Testis (tissue), 3 donors: ENCODE data around the gene MCAT. TPM values are rescaled to one million over a fixed set of nuclear protein-coding genes. Genes with fewer than 3 reads are reported as not detected.
"Not testable (repeated sequence)": the region's sequence is repeated elsewhere in the genome, so short reads cannot be mapped to it uniquely, and the experiment has no call there.

Source experiments
- DNase-seq: peaks from one replicate; pipeline ENCODE4 v3.0.0-alpha.2; 2019
- H3K27ac ChIP-seq, 2 donors: fragments of 200-600 bp; sonication (generic); one replicate each; pipeline ENCODE4 v1.5.1; 2019
- H3K27me3 ChIP-seq: fragments of 200-600 bp; sonication (generic); one replicate; pipeline ENCODE4 v1.5.1; 2019
- H3K36me3 ChIP-seq: fragments of 200-600 bp; sonication (generic); one replicate; pipeline ENCODE4 v1.5.1; 2017; ENCODE audit warnings: low read depth; ENCODE audit errors: missing control alignments
- H3K4me1 ChIP-seq: fragments of 200-600 bp; sonication (generic); one replicate; pipeline ENCODE4 v1.5.1; 2019
- H3K4me3 ChIP-seq, 2 donors: fragments of 200-600 bp; sonication (generic); one replicate each; pipeline ENCODE4 v1.5.1; 2017 to 2019
- H3K9me3 ChIP-seq: fragments of 200-600 bp; sonication (generic); one replicate; pipeline ENCODE4 v1.5.1; 2017
- CTCF ChIP-seq, 3 experiments: fragments of 450-650 bp in 2 of 3; fragments of 200-600 bp in 1 of 3; sonication (generic) in 1 of 3; IDR thresholded peaks; one replicate each; pipeline ENCODE4 v1.5.1; 2016 to 2019; ENCODE audit warnings: antibody characterized with exemption in 3 of 3, mild to moderate bottlenecking in 2 of 3, moderate library complexity in 1 of 3
- POLR2A ChIP-seq: fragments of 450-650 bp; IDR thresholded peaks from one replicate; pipeline ENCODE4 v1.6.1; 2017; ENCODE audit warnings: antibody characterized with exemption, mild to moderate bottlenecking, moderate library complexity
- WGBS, 2 donors: methylation state at CpG; one replicate each; pipeline ENCODE4 v1.1.5; 2018; 5-methylcytosine and 5-hydroxymethylcytosine counted together
- intact Hi-C: fragments of 100-400 bp; cut with DNase I; formaldehyde crosslinking; loops from one replicate; pipeline ENCODE4 v1.15.1; 2023; ENCODE audit warnings: low total_unique reads
- polyA plus RNA-seq: library from polyadenylated mRNA; stranded (reverse); fragments of 350-450 nt; fragmentation: Illumina TruSeq; extraction: RNeasy Lipid Tissue Mini Kit (QIAGEN cat#74804); gene quantifications from one replicate; pipeline ENCODE4 v1.2.3, GENCODE V29; 2014; ENCODE audit warnings: low read depth, low replicate concordance; ENCODE audit not compliant: insufficient read depth
- total RNA-seq, 2 donors: library from RNA; depleted of rRNA; stranded (reverse); fragments of >200 nt; gene quantifications; one replicate each; pipeline ENCODE4 v1.2.3, GENCODE V29; 2016

MCAT gene
- total and polyA plus RNA-seq, 3 donors from 2014 or later, result 25.4 to 46.5 (median 43.1) TPM

DNA sequence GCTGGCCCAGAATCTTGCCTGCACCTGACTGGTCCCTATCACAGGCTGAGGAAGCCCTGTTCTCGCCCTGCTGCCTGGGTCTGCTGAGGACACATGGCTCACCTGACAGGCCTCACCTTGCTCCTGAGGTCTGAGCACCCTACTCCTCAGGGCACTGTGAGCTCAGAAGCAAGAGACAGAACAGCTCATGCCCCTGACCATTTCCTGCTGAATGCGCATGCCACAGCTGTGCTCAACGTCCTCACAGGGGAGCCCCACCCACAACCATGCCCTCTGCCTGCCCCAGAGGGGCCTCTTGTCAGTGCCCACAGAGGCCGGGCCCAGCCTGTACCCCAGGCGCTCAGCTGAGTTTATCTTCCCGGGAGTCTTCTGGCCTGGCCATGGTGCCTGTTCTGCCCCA lies 5.4 kb upstream of the MCAT start:
- Histone ChIP-seq H3K27ac (no peak overlapping the region), H3K4me3 (no peak overlapping the region), H3K36me3 (no peaks in the 10 kb centered on the region), H3K27me3 (no peaks in the 10 kb centered on the region), H3K9me3 (no peaks in the 10 kb centered on the region), H3K4me1 (peaks cover 13% of the 10 kb centered on the region)
- no peak for DNase-seq
- intact Hi-C loops, result no loop called here
- WGBS, 2 donors, result 59 to 64% methylated on average over 4 to 6 of the region's 6 CpGs
- TF ChIP-seq POLR2A (no peak), CTCF (IDR thresholded peaks at IDR 0.05) (no peak)

DNA sequence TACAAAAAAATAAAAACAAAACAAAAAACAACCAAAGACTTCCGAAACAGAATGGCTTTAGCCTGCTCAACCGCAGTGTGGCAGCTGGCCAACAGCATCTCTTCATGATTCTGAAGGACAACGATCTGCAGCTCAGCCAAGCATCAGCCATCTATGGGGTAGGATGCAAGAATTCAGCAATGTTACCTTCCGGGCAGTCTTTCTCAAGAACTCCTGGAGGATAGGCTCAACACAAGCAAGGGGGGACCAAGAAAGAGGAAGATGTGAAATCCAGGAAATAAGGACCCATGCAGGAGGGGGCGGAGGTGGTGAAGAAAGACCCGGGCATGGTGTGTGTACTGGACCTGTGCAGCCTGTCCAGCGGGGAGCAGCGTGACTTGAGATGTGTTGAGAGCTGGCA lies 4.6 kb upstream of the MCAT start:
- 63 to 70% methylated on average over 8 of the region's 8 CpGs for WGBS, 2 donors
- H3K4me1 ChIP-seq, result peaks cover 13% of the 10 kb centered on the region
- no peaks in the 10 kb centered on the region for H3K36me3 ChIP-seq
- H3K4me3 ChIP-seq, result no peak overlapping the region
- H3K27ac ChIP-seq, result no peak overlapping the region
- no peak for DNase-seq
- TF ChIP-seq POLR2A (no peak), CTCF (IDR thresholded peaks at IDR 0.05) (no peak)
- no peaks in the 10 kb centered on the region for H3K9me3 ChIP-seq
- H3K27me3 ChIP-seq, result no peaks in the 10 kb centered on the region
- intact Hi-C loops, result no loop called here

- H3K27me3 ChIP-seq, intact Hi-C loops, DNase-seq, H3K36me3 ChIP-seq, H3K27ac ChIP-seq, H3K4me3 ChIP-seq, H3K9me3 ChIP-seq: not testable (repeated sequence)
- WGBS, 2 donors, result 86 to 89% methylated on average over 15 of the region's 15 CpGs
- H3K4me1 ChIP-seq, result peaks cover 15% of the 10 kb centered on the region
Observed at GRCh38 chr22:43146332-43146731, 3.1 kb upstream of the MCAT start.

DNA sequence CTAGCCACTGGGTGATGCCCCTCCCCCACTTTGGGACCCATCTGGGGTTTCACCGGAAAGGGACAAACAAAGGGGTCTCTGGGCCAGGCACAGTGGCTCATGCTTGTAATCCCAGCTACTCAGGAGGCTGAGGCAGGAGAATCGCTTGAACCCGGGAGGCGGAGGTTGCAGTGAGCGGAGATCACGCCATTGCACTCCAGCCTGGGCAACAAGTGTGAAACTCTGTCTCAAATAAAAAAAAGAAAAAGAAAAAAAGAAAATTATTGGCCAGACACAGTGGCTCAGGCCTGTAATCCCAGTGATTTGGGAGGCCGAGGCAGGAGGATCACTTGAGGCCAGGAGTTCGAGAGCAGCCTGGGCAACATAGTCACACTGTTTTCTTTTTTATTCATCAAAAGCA lies 2.2 kb upstream of the MCAT start:
- H3K4me1 ChIP-seq, result peaks cover 12% of the 10 kb centered on the region
- H3K4me3 ChIP-seq, H3K27me3 ChIP-seq, H3K9me3 ChIP-seq, DNase-seq, H3K36me3 ChIP-seq, intact Hi-C loops, H3K27ac ChIP-seq: not testable (repeated sequence)
- 95% methylated on average over 8 of the region's 8 CpGs for whole genome bisulfite sequencing, 2 donors

DNA sequence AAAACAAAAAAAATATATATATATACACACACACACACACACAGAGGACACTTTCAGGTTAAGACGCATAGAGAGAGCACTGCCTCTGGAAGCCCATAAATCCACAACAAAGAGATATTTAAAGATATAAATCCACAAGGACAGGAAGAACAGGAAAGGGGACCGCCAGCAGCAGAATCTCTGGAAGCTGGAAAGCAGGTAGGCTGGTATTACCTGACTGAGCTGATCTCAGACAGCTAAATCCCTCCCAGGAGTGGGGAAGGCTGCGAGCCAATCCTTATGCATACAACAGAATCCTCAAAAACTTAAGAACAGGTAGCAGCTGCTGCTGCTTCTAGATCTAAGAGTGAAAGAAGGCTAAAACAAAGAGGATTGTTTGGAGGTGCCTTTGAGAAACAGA lies 1.8 kb upstream of the MCAT start:
- intact Hi-C loops, result no loop called here
- no peak for DNase-seq
- WGBS, 2 donors, result 84 to 87% methylated on average over 3 of the region's 3 CpGs
- TF ChIP-seq POLR2A (no peak), CTCF (IDR thresholded peaks at IDR 0.05) (no peak)
- Histone ChIP-seq H3K4me1 (peaks cover 12% of the 10 kb centered on the region), H3K27me3 (no peaks in the 10 kb centered on the region), H3K9me3 (no peaks in the 10 kb centered on the region), H3K27ac (no peak overlapping the region), H3K4me3 (no peak overlapping the region), H3K36me3 (no peaks in the 10 kb centered on the region)

DNA sequence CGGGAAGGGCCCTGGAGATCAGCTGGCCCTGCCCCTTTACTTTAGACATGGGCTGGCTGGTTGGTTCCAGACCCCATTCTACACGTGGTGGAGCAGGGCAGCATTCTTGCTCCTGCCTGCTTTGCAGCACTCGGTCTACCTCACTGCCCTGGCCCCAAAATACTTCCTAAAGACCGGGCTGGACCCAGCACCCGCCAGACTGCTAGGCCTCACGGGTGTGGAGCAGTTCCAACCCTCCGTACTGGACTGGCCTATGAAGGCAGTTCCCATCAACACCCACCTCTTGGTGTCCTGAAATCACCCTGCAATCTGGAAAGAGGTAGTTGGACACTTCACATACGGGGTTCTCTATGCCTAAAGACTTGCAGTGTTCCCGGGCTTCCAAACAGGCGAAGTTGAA lies 6.4 kb downstream of the MCAT start:
- H3K4me3 ChIP-seq, result no peak overlapping the region
- TF ChIP-seq POLR2A, result no peak
- no peak for TF ChIP-seq CTCF (IDR thresholded peaks at IDR 0.05)
- no peaks in the 10 kb centered on the region for H3K36me3 ChIP-seq
- peaks cover 14% of the 10 kb centered on the region for H3K4me1 ChIP-seq
- H3K9me3 ChIP-seq, result no peaks in the 10 kb centered on the region
- H3K27ac ChIP-seq, result no peak overlapping the region
- no peak for DNase-seq
- intact Hi-C loops, result no loop called here
- WGBS, 2 donors, result 69 to 81% methylated on average over 10 of the region's 10 CpGs
- H3K27me3 ChIP-seq, result no peaks in the 10 kb centered on the region
